SKM-1 treated with dmso at 0.1 percent for 144 hours (cell line): ENCODE measurements around the gene PLCH2.

ENCODE experiments used
- DNase-seq: peaks from one replicate; lab custom pipeline; 2025; ENCODE audit not compliant: unreplicated experiment; lab: John Stamatoyannopoulos, UW

The PLCH2 gene

DNA sequence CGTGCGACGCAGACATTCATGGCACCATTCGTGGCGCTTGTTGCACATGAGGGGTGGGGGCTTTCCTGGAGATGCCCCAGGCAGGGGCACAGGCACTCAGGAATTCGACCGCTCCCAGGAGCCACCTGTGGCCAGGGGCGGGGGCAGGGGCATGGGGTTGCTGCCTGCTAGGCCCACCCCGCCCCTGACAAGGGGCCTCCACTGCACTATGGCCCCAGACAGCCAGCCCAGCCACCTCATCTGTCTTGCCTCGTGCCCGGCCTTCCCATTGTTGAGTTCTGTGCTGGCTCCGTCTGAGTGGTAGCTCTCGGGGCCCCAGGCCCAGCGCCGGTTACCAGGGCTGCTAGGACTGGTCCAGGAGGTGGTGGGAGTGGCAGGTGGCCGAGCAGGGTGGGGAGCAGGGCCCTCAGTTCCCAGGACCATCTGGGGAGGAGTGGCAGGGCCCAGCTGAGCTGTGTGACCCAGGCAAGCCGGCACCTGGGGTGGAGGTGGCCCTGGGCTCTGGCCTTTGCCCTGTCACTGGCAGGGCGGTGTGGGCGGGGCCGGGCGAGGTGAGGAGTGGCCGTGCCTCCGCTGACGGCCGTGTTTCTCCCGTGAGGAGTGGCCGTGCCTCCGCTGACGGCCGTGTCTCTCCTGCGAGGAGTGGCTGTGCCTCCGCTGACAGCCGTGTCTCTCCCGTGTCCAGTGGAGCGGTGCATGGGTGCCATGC, 1.9 kb downstream of the PLCH2 start:
- DNase-seq: no peak

DNA sequence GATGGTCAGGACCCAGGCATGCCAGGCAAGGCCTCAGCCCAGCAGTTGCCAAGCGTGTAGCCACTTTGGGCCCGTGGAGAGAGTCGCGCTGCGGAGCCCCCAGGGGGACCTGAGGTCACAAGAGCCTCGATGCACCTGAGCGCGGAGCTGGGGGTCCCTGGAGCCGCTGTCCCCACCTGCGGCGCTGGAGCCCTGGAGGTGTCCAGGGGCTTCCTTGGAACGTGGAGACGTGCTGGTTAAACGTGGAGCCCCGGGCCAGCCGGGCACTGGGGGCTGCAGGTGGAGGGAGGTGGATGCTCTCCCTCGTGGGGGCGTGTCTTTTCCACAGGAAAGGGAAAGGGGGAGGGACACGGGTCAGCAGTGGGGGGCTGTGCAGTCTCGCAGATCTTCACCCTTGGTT, 3.1 kb downstream of the PLCH2 start:
- no peak for DNase-seq

DNA sequence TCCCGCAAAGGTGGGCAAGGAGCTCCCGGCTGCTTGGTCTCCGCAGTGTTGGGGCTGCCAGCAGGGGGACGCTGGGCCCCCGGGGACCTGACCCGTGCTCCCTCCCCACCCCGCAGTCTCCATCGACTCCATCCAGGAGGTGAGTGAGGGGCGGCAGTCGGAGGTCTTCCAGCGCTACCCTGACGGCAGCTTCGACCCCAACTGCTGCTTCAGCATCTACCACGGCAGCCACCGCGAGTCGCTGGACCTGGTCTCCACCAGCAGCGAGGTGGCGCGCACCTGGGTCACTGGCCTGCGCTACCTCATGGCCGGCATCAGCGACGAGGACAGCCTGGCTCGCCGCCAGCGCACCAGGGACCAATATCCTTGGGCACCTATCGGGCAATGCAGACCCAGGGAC, 3.5 kb downstream of the PLCH2 start:
- no peak for DNase-seq

DNA sequence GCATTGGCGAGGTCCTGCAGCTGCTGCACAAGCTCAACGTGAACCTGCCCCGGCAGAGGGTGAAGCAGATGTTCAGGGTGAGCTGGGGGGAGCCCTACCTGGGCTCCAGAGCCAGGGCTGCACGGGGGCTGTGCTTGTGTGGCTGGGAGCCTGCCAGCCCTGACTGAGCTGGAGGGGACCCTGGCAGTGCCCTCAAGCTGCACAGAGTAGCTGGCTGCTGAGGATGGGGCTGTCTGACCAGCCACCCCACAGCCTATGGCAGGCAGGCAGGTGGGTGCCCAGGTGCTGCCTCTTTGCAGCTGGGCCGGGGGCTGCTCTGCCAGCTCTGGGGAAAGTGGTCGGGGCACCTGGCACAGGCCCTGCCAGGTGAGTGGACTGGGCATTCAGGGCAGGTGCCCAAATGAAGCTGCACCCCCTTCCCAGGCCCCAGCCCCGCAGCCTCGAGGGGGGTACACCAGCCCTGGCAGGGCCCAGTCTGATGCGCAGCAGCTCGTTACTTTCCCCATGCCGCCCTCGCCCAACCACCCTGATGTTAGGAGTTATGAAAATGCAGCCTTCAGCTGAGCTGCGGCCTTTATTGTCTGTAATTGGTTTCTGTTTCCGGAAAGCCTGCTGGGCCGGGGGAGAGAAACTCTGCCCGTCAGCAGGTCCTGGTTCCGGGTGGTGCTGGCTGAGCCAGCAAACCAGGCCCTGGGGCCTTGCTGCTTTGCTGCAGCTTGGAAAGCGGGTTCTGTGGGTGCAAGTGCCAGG, 4.3 kb downstream of the PLCH2 start:
- DNase-seq: no peak

DNA sequence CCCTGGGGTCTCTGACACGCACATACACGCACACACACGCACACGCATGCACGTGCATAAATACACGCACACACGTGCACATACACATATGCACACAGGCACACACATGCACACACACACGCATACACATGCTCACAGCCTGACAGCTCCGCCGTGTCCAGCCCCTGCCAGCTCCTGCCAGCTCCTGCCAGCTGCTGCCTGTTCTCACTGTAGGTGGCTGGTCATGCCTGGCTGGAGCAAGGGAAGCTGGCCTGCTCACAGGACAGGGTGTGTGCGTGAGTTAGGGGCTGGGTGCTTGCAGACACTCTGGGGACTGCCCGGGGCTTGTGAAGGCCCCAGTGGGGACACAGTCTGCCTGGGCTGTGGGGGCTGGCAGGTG, 4.9 kb downstream of the PLCH2 start:
- DNase-seq: no peak

DNA sequence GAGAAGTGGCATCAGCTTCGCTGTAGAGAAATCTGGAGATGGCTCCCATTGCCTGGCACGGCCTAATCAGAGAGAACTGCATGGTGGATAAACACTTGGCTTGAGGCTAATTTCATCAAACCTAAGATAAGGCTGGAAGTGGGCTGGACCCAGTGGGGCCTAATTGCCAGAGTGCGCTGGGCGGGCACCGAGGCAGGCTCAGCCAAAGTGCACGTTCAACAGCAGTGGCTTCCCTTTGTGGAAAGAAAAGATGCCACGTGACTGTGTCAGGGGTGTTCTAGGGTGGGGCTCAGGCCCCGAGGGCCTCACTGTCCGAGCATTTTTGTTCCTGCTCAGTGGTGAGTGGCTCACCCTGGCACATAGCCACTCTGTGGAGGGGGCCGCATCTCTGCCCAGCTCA, 5.8 kb downstream of the PLCH2 start:
- no peak for DNase-seq

DNA sequence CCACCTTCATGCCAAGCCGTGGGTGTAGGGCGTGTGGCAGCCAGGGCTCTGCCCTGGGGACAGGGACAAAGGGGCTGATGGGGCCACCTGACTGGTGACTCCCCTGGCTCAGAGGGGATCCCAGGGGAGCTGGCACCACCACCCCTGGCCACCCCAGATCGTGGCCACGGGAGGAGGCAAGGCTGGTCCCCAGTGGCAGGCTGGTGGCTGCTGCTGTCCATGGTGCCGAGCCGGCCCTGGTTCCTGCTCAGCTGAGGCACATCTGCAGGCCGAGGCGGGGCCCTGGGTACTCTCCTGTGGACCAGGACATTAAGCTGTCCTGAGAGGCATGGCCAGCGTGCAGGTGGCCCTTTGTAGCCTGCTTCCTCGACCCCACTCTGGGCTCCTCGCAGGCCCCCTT, 6.5 kb downstream of the PLCH2 start:
- no peak for DNase-seq

DNA sequence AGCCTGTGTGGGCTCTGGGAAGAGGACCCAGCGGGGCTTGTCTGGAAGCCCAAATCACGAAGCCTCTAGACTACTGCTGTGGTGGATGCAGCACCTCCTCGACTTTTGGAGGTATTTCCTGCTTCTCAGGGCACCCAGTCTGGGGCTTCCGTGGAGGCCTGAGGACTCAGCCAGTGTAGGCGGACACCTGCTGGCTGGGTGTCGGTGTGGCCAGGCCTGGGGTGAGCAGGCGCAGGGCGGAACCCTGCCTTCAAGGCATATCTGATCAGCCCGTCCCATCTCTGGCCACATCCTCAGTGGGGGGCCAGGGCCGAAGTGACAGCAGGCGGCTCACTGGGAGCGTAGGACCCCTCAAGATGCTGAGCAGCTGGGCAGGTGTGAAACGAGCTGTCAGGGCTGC, 6.9 kb downstream of the PLCH2 start:
- DNase-seq: no peak

DNA sequence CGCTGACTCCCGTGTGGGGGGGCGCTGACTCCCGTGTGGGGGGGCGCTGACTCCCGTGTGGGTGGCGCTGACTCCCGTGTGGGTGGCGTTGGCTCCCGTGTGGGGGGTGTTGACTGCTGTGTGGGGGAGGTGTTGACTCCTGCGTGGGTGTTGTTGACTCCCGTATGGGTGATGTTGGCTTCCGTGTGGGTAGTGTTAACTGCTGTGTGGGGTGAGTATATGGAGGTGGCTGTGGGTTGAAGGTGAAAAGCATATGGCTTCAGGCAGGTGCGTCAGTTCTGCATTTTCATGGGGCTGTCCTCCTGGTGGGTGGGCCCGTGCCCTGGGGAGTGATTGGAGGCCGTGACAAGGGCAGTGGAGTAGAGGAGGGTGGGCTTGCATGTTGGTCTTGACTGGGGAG, 7.9 kb downstream of the PLCH2 start:
- no peak for DNase-seq

DNA sequence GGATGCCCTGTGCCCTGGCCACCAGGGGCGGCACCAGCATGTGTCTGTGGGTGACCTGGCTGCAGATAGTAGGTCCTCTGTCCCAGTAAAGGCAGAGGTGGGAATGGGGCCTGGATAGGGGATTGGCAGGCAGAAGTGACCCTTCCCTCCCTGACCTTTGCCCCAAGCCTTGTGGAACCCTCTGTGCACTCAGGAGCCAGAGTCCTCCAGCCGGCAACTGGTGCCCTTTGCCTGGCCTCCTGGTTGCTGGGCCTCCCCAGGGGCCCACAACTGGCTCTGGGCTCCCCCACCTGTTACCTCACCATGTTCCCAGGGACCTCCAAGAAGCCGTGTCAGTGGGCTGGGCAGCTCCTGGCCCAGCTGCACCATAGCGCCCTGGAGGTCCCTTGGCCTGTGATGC, 10.0 kb downstream of the PLCH2 start:
- DNase-seq: no peak

DNA sequence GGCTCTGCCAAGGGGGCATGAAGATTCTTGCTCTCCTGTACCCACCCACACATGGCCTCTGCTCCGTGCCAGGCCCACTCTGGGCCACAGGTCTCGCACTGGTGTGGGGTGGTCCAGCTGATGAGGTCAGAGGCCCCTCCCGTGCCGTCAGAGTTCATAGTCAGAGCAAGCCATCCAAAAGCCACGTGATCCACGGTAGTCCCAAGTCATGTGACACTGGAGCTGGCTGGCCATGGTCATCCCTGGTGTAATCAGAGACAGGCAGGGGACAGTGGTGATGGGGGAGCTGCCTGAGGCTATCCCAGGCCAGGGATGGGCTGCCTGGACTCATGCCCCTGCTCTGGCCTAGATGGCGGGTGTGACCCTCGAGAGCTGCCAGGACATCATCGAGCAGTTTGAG, 10.5 kb downstream of the PLCH2 start:
- no peak for DNase-seq

DNA sequence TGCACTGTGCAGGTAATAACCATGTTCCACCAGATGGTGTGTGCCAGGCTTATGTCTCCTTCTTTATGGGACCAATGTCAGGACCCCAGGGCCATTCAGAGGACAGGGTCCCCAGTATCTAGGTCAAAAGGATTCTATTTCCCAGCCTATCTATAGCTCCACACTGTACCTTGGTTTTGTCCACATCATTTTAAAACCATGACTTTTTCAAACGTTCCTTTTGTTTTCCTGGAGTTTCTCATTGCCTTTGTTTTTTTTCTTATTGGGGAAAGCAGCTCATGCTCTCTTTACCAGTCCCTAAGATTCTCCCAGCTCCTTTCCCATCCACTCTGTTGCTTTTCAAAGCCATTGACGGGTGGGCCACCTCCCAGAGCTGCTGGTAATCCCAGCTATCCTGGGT, 12.6 kb downstream of the PLCH2 start:
- DNase-seq: no peak

DNA sequence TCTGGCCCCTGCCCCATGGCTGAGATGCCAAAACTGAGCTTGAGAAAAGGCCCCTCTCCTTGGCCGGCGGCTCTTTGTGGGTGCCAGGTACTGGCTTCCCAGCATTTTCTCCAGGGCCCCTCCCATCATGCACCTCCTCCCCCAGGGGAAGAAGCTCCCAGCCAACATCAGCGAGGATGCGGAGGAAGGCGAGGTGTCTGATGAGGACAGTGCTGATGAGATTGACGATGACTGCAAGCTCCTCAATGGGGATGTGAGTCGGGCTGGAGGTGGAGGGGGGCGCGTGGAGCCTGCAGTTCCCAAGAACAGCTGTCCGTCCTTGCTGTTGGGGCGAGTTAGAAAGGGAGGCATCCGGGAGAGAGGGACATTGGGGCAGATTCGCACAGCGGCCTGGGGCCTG, 13.5 kb downstream of the PLCH2 start:
- DNase-seq: no peak

DNA sequence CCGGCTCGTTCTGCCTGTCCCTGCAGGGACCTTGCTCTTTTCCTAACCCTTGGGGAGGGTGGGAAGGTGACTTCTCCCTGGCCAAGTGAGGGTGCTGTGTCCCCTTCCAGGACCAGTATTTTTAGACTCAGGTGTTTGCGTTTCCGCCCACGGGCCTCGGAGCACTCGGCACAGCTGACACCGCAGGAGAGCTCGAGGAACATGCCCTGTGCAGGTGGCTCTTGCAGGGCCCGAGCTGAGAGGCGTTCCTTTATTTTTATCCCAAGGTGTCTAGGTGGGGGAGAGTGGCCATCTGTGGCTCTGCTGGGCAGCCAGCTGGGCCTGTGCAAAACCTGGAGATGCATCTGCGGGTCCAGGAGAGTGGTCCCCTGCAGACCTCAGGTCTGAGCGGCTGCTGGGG, 16.0 kb downstream of the PLCH2 start:
- no peak for DNase-seq

DNA sequence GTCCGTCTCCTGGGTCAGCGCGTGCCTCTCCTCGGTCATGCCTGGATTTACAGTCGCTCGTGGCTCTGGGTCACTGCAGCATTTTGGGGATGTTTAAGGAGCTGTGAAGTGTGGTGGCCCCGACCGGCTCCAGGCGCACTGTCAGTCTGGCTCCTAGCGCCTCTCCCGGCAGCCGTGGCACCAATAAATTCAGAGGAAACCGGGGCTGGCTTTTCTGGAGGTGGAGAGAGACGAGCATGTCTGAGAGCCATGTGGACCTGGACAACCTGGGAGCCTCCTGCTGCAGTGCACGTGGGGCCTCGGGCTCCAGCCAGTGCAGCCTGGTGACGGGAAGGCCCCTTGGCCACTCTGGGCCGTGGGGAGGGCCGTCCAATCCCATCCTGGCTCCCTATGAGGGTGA, 17.1 kb downstream of the PLCH2 start:
- no peak for DNase-seq

DNA sequence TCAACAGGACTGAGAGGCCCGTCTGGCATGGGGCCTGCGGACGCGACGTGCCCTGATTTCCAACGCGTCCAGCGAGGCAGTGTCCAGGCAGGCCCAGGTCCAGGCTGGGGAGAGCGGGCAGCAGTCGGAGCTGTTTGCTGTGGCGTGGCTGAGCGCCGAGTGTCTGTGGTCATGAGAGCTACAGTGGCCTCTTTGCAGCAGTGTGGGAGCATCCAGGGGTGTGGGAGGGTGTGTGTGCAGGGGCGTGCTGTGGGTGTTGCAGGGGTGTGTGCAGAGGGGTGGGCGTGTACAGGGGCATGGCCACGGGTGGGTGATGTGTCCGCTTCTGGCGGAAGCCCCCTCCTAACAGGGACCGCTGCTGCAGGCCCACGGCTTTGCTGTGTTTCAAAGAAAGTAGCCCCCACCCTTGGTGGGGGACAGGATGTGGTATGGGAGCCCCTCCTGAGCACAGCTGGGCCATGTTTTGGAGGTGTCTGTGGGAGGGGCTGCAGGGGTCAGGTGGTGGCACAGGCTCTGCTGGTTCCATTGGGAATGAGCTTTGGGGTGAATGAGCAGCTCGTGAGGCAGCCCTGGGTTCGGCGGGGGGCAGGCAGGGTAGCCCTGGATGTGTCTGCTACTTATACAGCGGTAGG, 17.7 kb downstream of the PLCH2 start:
- no peak for DNase-seq

DNA sequence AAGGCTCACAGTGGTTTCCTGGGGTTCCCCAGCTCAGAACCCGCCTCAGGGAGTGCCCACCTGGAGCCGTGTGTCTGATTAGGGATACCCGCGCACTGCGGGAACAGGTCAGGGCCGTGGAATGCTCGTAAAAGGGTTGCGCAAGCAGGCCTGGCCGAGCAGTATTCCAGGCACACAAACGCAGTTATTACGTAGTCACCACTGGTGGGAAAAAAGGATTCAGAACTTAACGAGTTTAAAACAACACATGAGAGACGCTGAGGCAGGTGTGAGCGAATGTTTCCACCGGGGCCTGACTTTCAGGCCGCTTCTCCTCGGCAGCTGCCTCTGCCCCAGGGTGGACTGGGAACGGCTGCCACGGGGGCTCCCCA, 18.2 kb downstream of the PLCH2 start:
- no peak for DNase-seq

DNA sequence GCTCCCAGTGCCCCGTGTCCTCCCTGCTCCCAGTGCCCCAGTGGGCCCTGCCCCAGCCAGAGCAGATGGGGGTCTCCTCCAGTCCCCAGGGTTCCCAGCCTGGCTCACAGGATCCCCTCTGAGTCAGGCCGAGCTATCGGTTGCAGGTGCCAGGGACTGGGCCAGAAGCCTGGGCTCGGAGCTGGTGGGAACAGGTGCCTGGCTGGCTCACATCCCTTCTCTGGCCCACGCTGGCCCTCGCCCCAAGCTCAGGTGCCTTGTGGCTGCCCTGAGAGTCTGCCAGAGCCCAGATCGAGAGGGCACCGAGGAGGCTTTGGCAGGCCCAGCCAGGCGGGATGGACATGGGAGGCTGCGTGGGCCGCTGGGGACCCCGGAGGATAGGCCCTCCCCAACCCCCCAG, 18.9 kb downstream of the PLCH2 start:
- DNase-seq: no peak

DNA sequence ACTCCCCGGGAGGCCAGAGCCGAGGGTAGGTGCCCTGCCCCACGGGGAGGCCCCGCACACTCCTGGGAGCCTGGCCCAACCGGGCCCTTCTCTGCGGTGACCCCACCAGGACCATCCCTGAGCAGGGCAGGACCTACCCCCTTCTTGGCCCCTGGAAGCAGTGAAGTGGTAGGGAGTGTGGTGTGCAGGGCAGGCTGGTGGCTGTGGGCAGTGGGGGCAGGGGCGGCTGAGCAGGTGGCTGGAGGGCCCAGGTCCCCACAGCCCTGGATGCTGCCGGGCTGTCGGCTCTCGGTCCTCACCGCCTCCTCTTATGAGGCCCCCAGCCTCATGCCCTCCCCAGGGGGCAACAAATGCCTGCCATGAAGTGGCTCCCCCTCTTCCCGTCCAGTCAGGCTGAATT, 19.5 kb downstream of the PLCH2 start:
- no peak for DNase-seq

DNA sequence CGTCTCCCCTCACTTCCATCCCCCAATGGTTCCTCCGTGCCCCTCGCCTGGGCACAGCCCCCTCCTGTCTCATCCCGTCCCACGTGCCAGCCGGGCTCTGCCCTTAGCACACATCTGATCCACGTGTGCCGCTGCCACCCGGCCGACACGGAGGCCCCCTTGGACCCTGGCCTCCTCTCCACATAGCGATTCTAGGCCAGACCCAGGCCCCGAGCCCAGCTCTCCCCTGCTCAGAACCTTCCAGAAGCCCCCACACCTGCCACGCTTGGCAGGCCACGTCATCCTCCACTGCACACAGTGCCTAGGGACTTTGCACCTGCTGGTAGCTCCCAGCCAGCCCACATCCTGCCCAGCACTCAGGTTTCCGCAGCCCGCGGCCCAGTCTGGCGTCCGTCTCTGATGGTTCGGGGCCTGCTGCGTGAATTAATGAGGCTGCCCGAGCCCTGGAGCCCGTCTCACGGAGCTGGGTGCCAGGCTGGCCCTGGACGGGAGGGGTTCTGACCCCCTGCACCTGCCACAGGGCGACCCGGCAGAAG, 20.1 kb downstream of the PLCH2 start:
- DNase-seq: no peak

DNA sequence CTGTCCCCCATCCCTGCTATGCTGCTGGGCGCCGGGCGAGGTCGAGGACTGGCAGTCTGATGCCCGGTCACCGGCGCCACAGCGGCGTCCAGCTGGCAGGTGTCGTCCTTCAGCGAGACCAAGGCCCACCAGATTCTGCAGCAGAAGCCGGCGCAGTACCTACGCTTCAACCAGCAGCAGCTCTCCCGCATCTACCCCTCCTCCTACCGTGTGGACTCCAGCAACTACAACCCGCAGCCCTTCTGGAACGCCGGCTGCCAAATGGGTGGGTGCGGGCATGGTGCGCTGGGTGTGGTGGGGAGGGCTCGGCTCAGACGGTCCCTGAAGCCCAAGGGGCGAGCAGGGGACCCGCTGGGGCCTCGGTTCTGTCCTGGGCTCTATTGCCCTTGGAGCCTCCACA, 20.7 kb downstream of the PLCH2 start:
- DNase-seq: no peak

DNA sequence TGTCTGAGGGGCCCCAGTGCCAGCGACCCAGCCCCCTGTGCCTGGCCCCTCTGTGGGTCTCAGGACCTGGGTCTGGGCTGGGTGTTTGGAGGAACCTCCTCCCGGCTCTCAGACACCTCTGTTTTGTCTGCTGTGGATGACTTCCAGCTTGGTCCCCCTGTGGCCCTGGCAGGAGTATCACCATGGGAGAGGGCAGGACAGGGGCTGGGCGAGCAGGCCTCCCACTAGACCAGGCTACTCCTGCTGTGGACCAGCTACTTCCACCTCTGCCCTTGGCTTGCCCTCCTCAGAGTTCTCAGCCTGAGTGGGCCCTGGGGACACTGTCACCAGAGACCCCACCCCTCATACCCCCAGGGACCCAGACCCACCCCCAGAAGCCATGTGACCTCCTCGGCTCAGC, 21.8 kb downstream of the PLCH2 start:
- no peak for DNase-seq
